ENCODE measurements around the gene CPT1A. TPM values are rescaled to one million over a fixed set of nuclear protein-coding genes. Genes with fewer than 3 reads are reported as not detected.

Gene CPT1A
- total RNA-seq, 1 experiment from 2014 or later: 153 TPM

DNA sequence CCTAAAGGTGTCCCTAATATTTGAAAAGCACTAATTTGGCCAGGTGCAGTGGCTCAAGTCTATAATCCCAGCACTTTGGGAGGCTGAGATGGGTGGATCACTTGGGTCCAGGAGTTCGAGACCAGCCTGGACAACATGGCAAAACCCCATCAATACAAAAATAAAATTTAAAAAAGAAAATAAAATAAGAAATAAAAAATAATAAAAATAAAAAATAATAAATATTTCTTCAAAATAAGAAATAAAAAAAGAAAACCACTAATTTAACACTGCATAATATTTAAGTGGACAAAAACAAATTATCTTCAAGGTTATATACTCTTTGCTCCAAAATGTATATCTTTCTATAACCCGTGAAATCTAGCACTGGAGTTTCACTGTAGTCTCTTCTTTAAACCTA lies 32.9 kb downstream of the CPT1A start:
- peaks cover 2% of the 10 kb centered on the region; the same call in 1 of the 2 replicates for H3K36me3 ChIP-seq (ENCODE audit: control insufficient read depth, insufficient read depth, low read length)
- in situ Hi-C loops (cut with HindIII; ENCODE audit: low pct_unique_long_range_greater_than_20kb, low sequenced_read_pairs): no loop called here
- H3K27me3 ChIP-seq (ENCODE audit: control insufficient read depth, insufficient read depth, low read length): no peaks in the 10 kb centered on the region
- TF ChIP-seq TCF7L2 (IDR thresholded peaks at IDR 0.05; ENCODE audit: low read depth, low read length) (no peak), POLR2AphosphoS5 (IDR thresholded peaks at IDR 0.05; ENCODE audit: low read depth, low read length) (no peak), SIN3A (IDR thresholded peaks at IDR 0.05; ENCODE audit: borderline replicate concordance, insufficient read depth, low read depth, low read length) (no peak)
- TF ChIP-seq, protein P1, sequence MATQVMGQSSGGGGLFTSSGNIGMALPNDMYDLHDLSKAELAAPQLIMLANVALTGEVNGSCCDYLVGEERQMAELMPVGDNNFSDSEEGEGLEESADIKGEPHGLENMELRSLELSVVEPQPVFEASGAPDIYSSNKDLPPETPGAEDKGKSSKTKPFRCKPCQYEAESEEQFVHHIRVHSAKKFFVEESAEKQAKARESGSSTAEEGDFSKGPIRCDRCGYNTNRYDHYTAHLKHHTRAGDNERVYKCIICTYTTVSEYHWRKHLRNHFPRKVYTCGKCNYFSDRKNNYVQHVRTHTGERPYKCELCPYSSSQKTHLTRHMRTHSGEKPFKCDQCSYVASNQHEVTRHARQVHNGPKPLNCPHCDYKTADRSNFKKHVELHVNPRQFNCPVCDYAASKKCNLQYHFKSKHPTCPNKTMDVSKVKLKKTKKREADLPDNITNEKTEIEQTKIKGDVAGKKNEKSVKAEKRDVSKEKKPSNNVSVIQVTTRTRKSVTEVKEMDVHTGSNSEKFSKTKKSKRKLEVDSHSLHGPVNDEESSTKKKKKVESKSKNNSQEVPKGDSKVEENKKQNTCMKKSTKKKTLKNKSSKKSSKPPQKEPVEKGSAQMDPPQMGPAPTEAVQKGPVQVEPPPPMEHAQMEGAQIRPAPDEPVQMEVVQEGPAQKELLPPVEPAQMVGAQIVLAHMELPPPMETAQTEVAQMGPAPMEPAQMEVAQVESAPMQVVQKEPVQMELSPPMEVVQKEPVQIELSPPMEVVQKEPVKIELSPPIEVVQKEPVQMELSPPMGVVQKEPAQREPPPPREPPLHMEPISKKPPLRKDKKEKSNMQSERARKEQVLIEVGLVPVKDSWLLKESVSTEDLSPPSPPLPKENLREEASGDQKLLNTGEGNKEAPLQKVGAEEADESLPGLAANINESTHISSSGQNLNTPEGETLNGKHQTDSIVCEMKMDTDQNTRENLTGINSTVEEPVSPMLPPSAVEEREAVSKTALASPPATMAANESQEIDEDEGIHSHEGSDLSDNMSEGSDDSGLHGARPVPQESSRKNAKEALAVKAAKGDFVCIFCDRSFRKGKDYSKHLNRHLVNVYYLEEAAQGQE (IDR thresholded peaks at IDR 0.05; ENCODE audit: insufficient read depth in 1 of 2, low read depth in 2 of 2, low read length in 1 of 2): no peak
- no peaks in the 10 kb centered on the region for H3K4me1 ChIP-seq (ENCODE audit: control insufficient read depth, insufficient read depth, low read length)
- ATAC-seq (no peak), DNase-seq (ENCODE audit: low read depth, low spot score) (no peak)
- no peak overlapping the region for H3K27ac ChIP-seq (ENCODE audit: low read length)
- intact Hi-C loops (cut with micrococcal nuclease; ENCODE audit: unreplicated experiment): no loop called here
- ChIA-PET POLR2A (interaction anchor here (0.5 to 0.6 kb wide), 2 partner anchors 9 to 95 kb away, joined by 3 to 4 read pairs; no protein-coding TSS in a partner anchor), CTCF (interaction anchor here (1.1 kb wide), 1 partner anchor 10 kb away, joined by 3 read pairs; no protein-coding TSS in a partner anchor)
- no peaks in the 10 kb centered on the region for H3K9me3 ChIP-seq (ENCODE audit: control insufficient read depth, insufficient read depth, low read depth, low read length)
- no peak overlapping the region for H3K4me3 ChIP-seq (ENCODE audit: low read depth in 2 of 2, low read length in 2 of 2)
- BruUV-seq (replicated peaks): no TSS peak

DNA sequence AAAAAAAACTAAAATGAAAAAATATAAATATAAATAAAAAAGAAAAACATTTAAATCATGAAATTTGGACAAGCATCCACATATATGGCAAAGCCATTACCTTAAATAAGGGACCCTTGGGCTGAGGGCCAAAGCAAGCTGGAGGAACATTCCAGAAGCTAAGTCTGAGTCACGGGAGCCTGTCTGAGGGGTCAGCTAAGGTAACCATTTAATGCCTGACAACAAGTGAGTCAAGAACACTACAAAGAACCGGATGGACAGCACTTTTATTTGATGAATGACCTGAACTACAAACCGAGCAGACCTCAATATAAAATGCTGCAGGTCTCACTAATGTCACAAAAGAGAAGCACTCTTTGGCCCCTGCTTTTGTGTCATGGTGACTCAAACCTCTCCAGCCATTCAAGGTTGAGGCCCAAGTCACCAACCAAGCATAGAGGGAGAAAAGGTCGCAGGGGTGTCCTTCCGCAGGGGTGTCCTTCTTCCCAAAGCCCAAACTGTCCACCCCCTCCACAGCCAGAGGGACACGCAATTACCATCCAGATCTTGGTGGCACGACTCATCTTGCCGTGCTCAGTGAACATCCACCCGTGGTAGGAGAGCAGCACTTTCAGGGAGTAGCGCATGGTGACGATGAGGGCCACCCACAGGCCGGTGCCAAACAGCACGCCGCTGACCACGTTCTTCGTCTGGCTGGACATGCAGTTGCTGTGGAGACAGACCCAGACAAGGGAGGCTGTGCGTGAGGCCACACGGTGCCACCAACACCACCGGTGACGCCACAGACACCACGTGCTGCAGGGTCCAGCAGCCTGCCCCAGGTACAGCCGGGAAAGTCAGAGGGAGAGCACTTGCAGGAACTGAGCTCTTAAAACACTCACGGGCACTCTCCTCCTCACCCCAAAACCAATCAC lies 34.5 kb downstream of the CPT1A start:
- Histone ChIP-seq H3K27me3 (ENCODE audit: control insufficient read depth, insufficient read depth, low read length) (no peaks in the 10 kb centered on the region), H3K4me3 (ENCODE audit: low read depth in 2 of 2, low read length in 2 of 2) (no peak overlapping the region), H3K36me3 (ENCODE audit: control insufficient read depth, insufficient read depth, low read length) (peaks cover 2% of the 10 kb centered on the region; the same call in 1 of the 2 replicates), H3K27ac (ENCODE audit: low read length) (no peak overlapping the region), H3K4me1 (ENCODE audit: control insufficient read depth, insufficient read depth, low read length) (no peaks in the 10 kb centered on the region), H3K9me3 (ENCODE audit: control insufficient read depth, insufficient read depth, low read depth, low read length) (no peaks in the 10 kb centered on the region)
- intact Hi-C loops (cut with micrococcal nuclease; ENCODE audit: unreplicated experiment) (no loop called here), in situ Hi-C loops (cut with HindIII; ENCODE audit: low pct_unique_long_range_greater_than_20kb, low sequenced_read_pairs) (no loop called here)
- DNase-seq (ENCODE audit: low read depth, low spot score): no peak
- BruUV-seq (replicated peaks): no TSS peak
- TF ChIP-seq, protein P1 (IDR thresholded peaks at IDR 0.05; ENCODE audit: insufficient read depth in 1 of 2, low read depth in 2 of 2, low read length in 1 of 2): no peak
- TF ChIP-seq TCF7L2 (IDR thresholded peaks at IDR 0.05; ENCODE audit: low read depth, low read length) (no peak), SIN3A (IDR thresholded peaks at IDR 0.05; ENCODE audit: borderline replicate concordance, insufficient read depth, low read depth, low read length) (no peak), POLR2AphosphoS5 (IDR thresholded peaks at IDR 0.05; ENCODE audit: low read depth, low read length) (no peak)
- TF ChIP-seq, protein P2, sequence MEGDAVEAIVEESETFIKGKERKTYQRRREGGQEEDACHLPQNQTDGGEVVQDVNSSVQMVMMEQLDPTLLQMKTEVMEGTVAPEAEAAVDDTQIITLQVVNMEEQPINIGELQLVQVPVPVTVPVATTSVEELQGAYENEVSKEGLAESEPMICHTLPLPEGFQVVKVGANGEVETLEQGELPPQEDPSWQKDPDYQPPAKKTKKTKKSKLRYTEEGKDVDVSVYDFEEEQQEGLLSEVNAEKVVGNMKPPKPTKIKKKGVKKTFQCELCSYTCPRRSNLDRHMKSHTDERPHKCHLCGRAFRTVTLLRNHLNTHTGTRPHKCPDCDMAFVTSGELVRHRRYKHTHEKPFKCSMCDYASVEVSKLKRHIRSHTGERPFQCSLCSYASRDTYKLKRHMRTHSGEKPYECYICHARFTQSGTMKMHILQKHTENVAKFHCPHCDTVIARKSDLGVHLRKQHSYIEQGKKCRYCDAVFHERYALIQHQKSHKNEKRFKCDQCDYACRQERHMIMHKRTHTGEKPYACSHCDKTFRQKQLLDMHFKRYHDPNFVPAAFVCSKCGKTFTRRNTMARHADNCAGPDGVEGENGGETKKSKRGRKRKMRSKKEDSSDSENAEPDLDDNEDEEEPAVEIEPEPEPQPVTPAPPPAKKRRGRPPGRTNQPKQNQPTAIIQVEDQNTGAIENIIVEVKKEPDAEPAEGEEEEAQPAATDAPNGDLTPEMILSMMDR (IDR thresholded peaks at IDR 0.05): no peak
- no peak for ATAC-seq
- ChIA-PET POLR2A (interaction anchor here (0.6 kb wide), 1 partner anchor 131 kb away, joined by 4 read pairs; no protein-coding TSS in a partner anchor), CTCF (interaction anchor here (0.6 kb wide), 1 partner anchor 95 kb away, joined by 4 read pairs; no protein-coding TSS in a partner anchor)
